HCEC 1CT (cell line): ENCODE data around the gene BACE2.

ENCODE experiments used
- DNase-seq: peaks from one replicate; pipeline ENCODE4 v3.0.0-alpha.2; 2017

BACE2 gene

GRCh38 chr21:41167348-41168342, at the start of gene BACE2:
Gene BACE2, plus strand, starts transcription at chr21:41168160. Its CDS starts 104 bp downstream, at chr21:41168264.
- no peak for DNase-seq

GRCh38 chr21:41119901-41120300, 48.1 kb upstream of the BACE2 start:
- no peak for DNase-seq

- no peak for DNase-seq
These were observed 47.0 kb upstream of the BACE2 start for GRCh38 chr21:41120997-41121396.

GRCh38 chr21:41121785-41122415, 46.1 kb upstream of the BACE2 start:
- no peak for DNase-seq

GRCh38 chr21:41124641-41125201, 43.2 kb upstream of the BACE2 start:
- DNase-seq, result no peak

- no peak for DNase-seq
These were observed 39.0 kb upstream of the BACE2 start for GRCh38 chr21:41128981-41129380.

- no peak for DNase-seq
These were observed 37.1 kb upstream of the BACE2 start for GRCh38 chr21:41130883-41131282.

GRCh38 chr21:41133874-41134522, 34.0 kb upstream of the BACE2 start:
- no peak for DNase-seq

- DNase-seq, result no peak
These were observed 32.2 kb upstream of the BACE2 start for GRCh38 chr21:41135746-41136145.

- DNase-seq, result no peak
These were observed 31.7 kb upstream of the BACE2 start for GRCh38 chr21:41136286-41136685.

GRCh38 chr21:41137401-41137800, 30.6 kb upstream of the BACE2 start:
- no peak for DNase-seq

GRCh38 chr21:41137889-41138288, 30.1 kb upstream of the BACE2 start:
- DNase-seq, result no peak

GRCh38 chr21:41138711-41139110, 29.2 kb upstream of the BACE2 start:
- no peak for DNase-seq

- no peak for DNase-seq
These were observed 28.7 kb upstream of the BACE2 start for GRCh38 chr21:41139275-41139674.

GRCh38 chr21:41139951-41140350, 28.0 kb upstream of the BACE2 start:
- no peak for DNase-seq

- DNase-seq, result no peak
These were observed 26.9 kb upstream of the BACE2 start for GRCh38 chr21:41141031-41141457.

- DNase-seq, result no peak
These were observed 25.7 kb upstream of the BACE2 start for GRCh38 chr21:41142051-41142795.

GRCh38 chr21:41143596-41144325, 24.2 kb upstream of the BACE2 start:
- DNase-seq, result no peak

- no peak for DNase-seq
These were observed 20.6 kb upstream of the BACE2 start for GRCh38 chr21:41147096-41147978.

GRCh38 chr21:41147979-41148355, 20.0 kb upstream of the BACE2 start:
- no peak for DNase-seq

GRCh38 chr21:41148798-41149197, 19.2 kb upstream of the BACE2 start:
- DNase-seq, result no peak
